Measurements from ENCODE around the gene COIL. TPM values are rescaled to one million over a fixed set of nuclear protein-coding genes. Genes with fewer than 3 reads are reported as not detected.

Gene COIL
- total and polyA plus RNA-seq, 2 of the 13 experiments (the other 11 are each of a cell fraction or from before 2014, with no cell fraction given) = 8.1 to 29.4 TPM

DNA sequence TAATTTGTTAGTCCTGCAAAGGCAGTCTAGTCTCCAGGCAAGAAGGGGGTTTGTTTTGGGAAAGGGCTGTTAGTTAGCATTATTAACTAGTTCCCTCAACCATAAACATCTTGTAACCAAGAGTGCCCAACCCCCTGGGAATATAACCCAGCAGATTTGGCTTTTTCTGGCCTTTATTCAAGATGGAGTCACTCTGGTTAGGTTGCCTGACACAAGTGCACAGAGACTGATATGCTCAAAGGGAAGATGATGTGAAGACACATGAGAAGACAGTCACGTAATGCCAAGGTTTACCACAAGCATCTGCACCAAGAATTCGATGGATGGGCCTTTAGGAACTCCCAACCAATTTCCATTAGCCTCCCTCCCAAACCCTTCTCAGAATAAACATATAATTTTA lies 13.2 kb upstream of the COIL start:
- Histone ChIP-seq H3K27me3 (ENCODE audit: control insufficient read depth in 1 of 2, insufficient read depth in 2 of 2, low read length in 2 of 2) (peaks cover 2 to 21% of the 10 kb centered on the region in 2 experiments), H3K79me2 (ENCODE audit: insufficient read depth, low read length) (no peaks in the 10 kb centered on the region), H3K4me2 (ENCODE audit: low read depth, low read length) (no peak overlapping the region), H3K36me3 (replicated peaks in 1 of 2; ENCODE audit: control insufficient read depth in 1 of 2, insufficient read depth in 2 of 2, low read length in 2 of 2) (no peaks in the 10 kb centered on the region), H3K27ac (ENCODE audit: extremely low read length, insufficient read depth, low read length) (no peak overlapping the region), H3K4me1 (ENCODE audit: insufficient read depth, low read length) (peaks cover 31% of the 10 kb centered on the region), H3K4me3 (replicated peaks in 1 of 3; ENCODE audit: insufficient read depth in 1 of 3, low read depth in 2 of 3, low read length in 3 of 3) (no peak overlapping the region), H3K9me3 (ENCODE audit: low read length) (no peaks in the 10 kb centered on the region), H3K9ac (ENCODE audit: insufficient read depth, low read depth, low read length) (no peak overlapping the region), H4K20me1 (ENCODE audit: insufficient read depth, low read length) (no peaks in the 10 kb centered on the region), H2AFZ (ENCODE audit: low read length) (no peak overlapping the region)
- ATAC-seq = no peak
- WGBS (ENCODE audit: low lambda C conversion rate) = 44% methylated on average over 2 of the region's 2 CpGs
- ChIA-PET CTCF (ENCODE audit: low intra/inter-chr PET ratio, low total read pairs) (no interaction called here), POLR2A (no interaction called here)
- in situ Hi-C loops (cut with HindIII; ENCODE audit: extremely low pct_ligation_motif_present, low pct_unique_long_range_greater_than_20kb) (no loop called here), intact Hi-C loops (cut with micrococcal nuclease; ENCODE audit: unreplicated experiment) (no loop called here)
- no TSS peak for BruUV-seq (replicated peaks)
- no peak for DNase-seq (ENCODE audit: low spot score)
- FAIRE-seq = no peak
- TF ChIP-seq ZNF44 (CRISPR knock-in tag; IDR thresholded peaks at IDR 0.05) (no peak), NPAS2 (CRISPR knock-in tag; IDR thresholded peaks at IDR 0.05; ENCODE audit: borderline replicate concordance) (no peak), PRDM10 (CRISPR knock-in tag; IDR thresholded peaks at IDR 0.05; ENCODE audit: low read depth) (no peak), ZNF451 (CRISPR knock-in tag; IDR thresholded peaks at IDR 0.05) (no peak), NFYB (CRISPR knock-in tag; IDR thresholded peaks at IDR 0.05) (no peak), SETDB1 (CRISPR knock-in tag; IDR thresholded peaks at IDR 0.05; ENCODE audit: borderline replicate concordance) (no peak), PRMT3 (CRISPR knock-in tag; IDR thresholded peaks at IDR 0.05; ENCODE audit: borderline replicate concordance, low read depth) (no peak), ZNF770 (CRISPR knock-in tag; IDR thresholded peaks at IDR 0.05) (no peak), ZNF205 (CRISPR knock-in tag; IDR thresholded peaks at IDR 0.05) (no peak), ZFP1 (CRISPR knock-in tag; IDR thresholded peaks at IDR 0.05) (no peak), FOXM1 (CRISPR knock-in tag; IDR thresholded peaks at IDR 0.05) (no peak), HDAC1 (CRISPR knock-in tag; IDR thresholded peaks at IDR 0.05) (no peak), ZMYM2 (CRISPR knock-in tag; IDR thresholded peaks at IDR 0.05) (no peak), ZNF441 (CRISPR knock-in tag; IDR thresholded peaks at IDR 0.05; ENCODE audit: borderline replicate concordance) (no peak), ZNF101 (CRISPR knock-in tag; IDR thresholded peaks at IDR 0.05; ENCODE audit: borderline replicate concordance, low read depth) (no peak), GATAD1 (CRISPR knock-in tag; IDR thresholded peaks at IDR 0.05) (no peak)
